ENCODE measurements around the gene SRR. TPM values are rescaled to one million over a fixed set of nuclear protein-coding genes. Genes with fewer than 3 reads are reported as not detected.
A peak's percentile ranks its signal among the peaks of the same experiment; 100 is the strongest.

Gene SRR
- total and polyA plus RNA-seq, 10 of the 15 experiments (the other 5 are each of a cell fraction or from before 2014, with no cell fraction given): 11.7 to 33.9 (median 20.2) TPM

- TF ChIP-seq SMARCA5 (IDR thresholded peaks at IDR 0.05): no peak
- no peak for TF ChIP-seq HCFC1 (IDR thresholded peaks at IDR 0.05; ENCODE audit: low read length)
- TF ChIP-seq NFXL1 (IDR thresholded peaks at IDR 0.05; ENCODE audit: borderline replicate concordance): no peak
- peak; percentile 26 for TF ChIP-seq PBX3 (IDR thresholded peaks at IDR 0.05; ENCODE audit: insufficient replicate concordance, low read depth, low read length)
- peak; percentile 69 for TF ChIP-seq MLLT1 (IDR thresholded peaks at IDR 0.05)
- TF ChIP-seq ZZZ3 (IDR thresholded peaks at IDR 0.05; ENCODE audit: control insufficient read depth, insufficient read length, low read depth): no peak
- no peak for TF ChIP-seq LARP7 (IDR thresholded peaks at IDR 0.05)
- no peak for TF ChIP-seq TARDBP (IDR thresholded peaks at IDR 0.05; ENCODE audit: borderline replicate concordance)
- TF ChIP-seq YY1 (IDR thresholded peaks at IDR 0.05; ENCODE audit: low read depth, low read length): peak; percentile 7; the same call in 1 of the 2 replicates
- peak; percentile 72 for TF ChIP-seq SMAD1 (IDR thresholded peaks at IDR 0.05; ENCODE audit: low read depth, partially characterized antibody)
- TF ChIP-seq ATF3 (IDR thresholded peaks at IDR 0.05; ENCODE audit: borderline replicate concordance, extremely low read depth, low read depth, low read length): peak; percentile 65; the same call in 1 of the 2 replicates
- TF ChIP-seq SIX5 (IDR thresholded peaks at IDR 0.05; ENCODE audit: low read depth, low read length, severe bottlenecking): no peak
- TF ChIP-seq NRF1 (conservative IDR thresholded peaks at IDR 0.05; ENCODE audit: low read depth, low read length): no peak
- no peak for TF ChIP-seq CHD1 (IDR thresholded peaks at IDR 0.05; ENCODE audit: low read depth, low read length)
- TF ChIP-seq MYB (IDR thresholded peaks at IDR 0.05; ENCODE audit: borderline replicate concordance, low read depth, low read length): 0 out of 2 replicates have a peak, but pooled peaks have one; percentile 47
- TF ChIP-seq HDGF (IDR thresholded peaks at IDR 0.05): no peak
- no peak for TF ChIP-seq E2F4 (IDR thresholded peaks at IDR 0.05; ENCODE audit: low read depth, low read length)
- TF ChIP-seq STAT3 (IDR thresholded peaks at IDR 0.05; ENCODE audit: low read depth, low read length): 0 out of 2 replicates have a peak, but pooled peaks have one; percentile 43
- no peak for TF ChIP-seq KLF5 (IDR thresholded peaks at IDR 0.05; ENCODE audit: partially characterized antibody)
- TF ChIP-seq CBX5 (IDR thresholded peaks at IDR 0.05; ENCODE audit: low read depth): 0 out of 2 replicates have a peak, but pooled peaks have one; percentile 14
- TF ChIP-seq E2F8 (IDR thresholded peaks at IDR 0.05; ENCODE audit: low read depth, partially characterized antibody): peak; percentile 25
- TF ChIP-seq FOXM1 (IDR thresholded peaks at IDR 0.05; ENCODE audit: low read depth, low read length): peak; percentile 95
- peak; percentile 81; the same call in 1 of the 2 replicates for TF ChIP-seq ZSCAN29 (IDR thresholded peaks at IDR 0.05)
Observed at GRCh38 chr17:2266045-2266864, 37.5 kb upstream of the SRR start (continued).
